ENCODE data around the gene TFCP2L1.

The TFCP2L1 gene

DNA sequence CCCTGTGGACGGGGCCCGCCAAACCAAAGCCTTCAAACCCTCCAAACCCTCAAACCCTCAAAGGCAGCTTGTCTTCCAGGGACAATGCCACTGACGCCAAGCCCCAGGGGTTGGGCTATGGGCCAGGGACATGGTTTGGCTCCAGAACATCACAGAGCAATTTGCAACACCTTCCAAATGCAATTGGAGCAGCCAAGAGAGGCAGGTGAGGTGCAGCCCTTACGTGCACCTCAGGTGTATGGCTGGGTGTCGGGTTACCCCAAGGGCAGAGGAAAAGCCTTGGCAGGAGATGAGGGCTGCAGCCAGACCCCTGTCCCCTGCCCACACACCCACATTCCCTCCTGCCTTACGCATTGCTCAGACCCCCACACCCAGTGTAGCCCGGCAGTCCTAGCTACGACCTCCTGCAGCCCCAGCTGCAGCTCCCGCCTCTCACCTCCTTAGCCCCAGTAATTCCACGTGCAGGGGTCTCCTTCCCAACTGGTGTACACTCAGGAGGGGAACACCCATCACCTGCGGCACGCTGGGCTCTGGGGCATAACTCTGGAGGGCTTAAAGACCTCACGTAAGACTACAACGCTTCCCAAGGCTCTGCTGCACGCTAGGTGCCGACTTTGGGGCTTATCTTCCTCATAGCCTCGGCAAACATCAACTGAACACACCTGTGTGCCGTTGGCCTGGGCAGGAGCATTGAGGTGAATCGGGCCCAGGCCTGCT is 88.7 kb downstream of the TFCP2L1 start:
- no peak for DNase-seq (ENCODE audit: low spot score)

DNA sequence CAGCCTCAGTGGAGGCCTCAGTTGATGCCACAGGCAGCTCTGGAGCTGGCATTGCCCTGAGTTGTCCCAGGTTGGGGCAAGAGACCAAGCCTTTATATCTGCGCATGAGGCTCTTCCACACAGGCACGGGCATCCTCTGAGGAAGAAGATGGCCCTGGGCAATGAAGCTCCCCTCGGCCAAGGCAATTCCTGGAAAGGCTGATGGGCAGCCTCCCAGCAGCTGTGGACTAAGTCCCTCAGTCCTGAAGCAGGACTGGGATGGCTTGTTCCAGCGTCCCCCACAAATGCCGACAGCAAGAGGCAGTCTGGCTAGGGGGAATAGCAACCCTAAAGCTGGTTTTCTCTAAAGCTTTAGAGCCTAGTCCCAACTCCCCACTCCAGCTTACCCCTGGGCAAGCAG is 90.0 kb downstream of the TFCP2L1 start:
- DNase-seq (ENCODE audit: low spot score): no peak

- no peak for DNase-seq (ENCODE audit: low spot score)
Measured at GRCh38 chr2:121194626-121195025, 90.4 kb downstream of the TFCP2L1 start.

DNA sequence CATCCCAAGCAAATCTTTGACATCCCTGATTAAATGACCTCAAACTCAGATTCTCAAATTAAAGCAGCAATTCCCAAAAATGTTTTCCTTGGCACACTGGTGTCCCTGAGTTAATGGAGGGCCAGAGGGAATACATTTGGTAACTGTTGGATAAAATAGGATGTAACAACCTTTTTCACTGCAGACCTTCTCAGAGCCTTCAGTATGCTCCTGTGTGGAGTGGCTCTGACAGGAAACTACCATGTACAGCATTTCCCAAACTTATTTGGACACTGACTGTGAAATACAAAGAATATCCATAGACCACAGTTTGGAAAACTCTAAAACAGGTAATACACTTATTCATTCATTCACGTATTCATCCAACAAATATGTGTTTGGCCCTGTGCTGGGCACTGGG is 91.8 kb downstream of the TFCP2L1 start:
- no peak for DNase-seq (ENCODE audit: low spot score)

DNA sequence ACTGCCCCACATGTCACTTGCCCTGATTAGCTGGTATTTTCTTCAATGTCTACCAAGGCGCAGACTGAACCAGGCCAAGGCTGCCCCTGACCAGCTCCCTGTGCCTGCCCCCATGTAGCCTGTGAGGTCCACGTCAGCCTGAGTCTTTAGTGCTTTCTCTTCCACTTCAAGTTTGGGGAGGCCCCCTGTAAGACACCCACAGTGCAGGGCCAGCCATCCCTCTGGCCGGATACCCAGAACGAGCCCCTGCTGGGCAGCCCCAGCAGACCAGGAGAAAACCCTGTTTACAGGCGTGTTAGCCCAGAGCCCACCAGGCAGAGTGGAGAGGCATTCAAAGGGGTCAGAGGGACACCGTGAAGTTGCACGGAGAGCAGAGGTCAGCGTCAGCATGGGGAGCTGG is 92.4 kb downstream of the TFCP2L1 start:
- no peak for DNase-seq (ENCODE audit: low spot score)

DNA sequence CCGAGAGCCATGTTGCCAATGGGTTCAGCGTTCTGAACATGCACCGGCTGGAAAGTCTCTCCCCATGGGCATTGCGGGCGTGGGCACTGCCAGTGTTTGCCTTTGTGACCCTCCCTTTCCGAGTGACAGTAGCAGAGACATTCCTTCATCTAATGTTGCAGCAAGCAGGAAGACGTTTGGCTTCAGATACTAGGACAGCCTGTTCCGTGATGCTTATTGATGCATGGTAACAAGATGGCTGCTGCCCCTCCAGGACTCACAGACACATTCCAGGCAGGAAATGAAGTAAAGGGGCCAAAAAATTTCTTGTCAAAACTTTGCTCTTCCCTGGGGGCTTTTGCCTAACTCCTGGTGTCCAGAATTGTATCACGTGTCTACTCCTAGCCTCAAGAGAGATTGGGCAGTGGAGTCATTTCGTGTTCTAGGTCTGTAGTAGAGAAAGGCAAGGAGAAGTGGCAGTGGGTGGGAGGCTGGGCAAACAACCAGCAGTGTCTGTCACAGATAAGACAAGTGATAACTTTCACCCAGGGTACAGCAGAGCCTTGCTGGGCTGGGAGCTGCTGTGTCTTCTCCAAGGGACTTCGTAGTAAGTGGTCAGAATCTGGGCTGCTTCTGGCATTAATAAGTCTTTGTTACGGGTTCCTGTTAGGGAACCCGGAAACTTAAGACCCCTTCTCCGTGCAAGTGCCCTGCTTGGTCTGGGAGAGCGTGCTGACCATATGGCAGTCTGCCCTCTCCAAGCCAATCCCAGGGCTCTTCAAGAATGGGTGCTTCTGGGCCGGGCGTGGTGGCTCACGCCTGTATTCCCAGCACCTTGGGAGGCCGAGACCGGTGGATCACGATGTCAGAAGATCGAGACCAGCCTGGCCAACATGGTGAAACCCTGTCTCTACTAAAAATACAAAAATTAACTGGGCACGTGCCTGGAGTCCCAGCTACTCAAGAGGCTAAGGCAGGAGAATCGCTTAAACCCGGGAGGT is 93.5 kb downstream of the TFCP2L1 start:
- DNase-seq (ENCODE audit: low spot score): no peak

- no peak for DNase-seq (ENCODE audit: low spot score)
Measured at GRCh38 chr2:121189661-121190381, 95.2 kb downstream of the TFCP2L1 start.

GRCh38 chr2:121189011-121189410 is 96.0 kb downstream of the TFCP2L1 start:
- DNase-seq (ENCODE audit: low spot score): no peak

- DNase-seq (ENCODE audit: low spot score): no peak
Measured at GRCh38 chr2:121187982-121188411, 97.0 kb downstream of the TFCP2L1 start.

DNA sequence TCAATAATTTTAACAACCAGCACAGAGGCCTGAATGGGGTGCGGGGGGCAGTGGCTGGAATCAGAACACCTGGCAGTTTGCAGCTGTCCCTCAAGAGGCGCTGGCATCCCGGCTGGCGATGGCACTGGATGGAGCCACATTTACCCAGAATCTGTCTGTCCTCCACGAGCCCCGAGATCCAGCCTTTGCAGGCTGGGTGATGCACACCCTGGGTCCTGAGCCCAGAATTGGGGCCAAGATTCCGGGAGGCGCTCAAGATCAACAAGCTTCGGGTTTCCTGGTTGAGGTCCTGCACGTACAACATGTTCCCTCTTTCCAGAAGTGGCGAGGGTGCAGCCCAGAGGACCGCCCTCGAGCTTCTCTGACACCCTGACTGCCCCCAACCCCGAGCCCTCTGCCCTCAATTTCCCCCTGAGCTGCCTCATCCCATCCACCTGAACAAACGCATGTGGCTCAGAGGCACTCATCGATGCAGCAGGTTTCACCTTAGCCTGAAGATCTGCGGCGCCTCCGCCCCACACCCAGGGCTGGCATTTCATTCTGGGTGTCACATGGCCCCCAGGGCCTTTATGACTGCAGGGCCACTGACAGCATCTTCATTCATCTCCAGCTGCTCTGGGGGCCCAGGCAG is 97.5 kb downstream of the TFCP2L1 start:
- DNase-seq (ENCODE audit: low spot score): no peak

- no peak for DNase-seq (ENCODE audit: low spot score)
Measured at GRCh38 chr2:121186261-121186660, 98.7 kb downstream of the TFCP2L1 start.

- DNase-seq (ENCODE audit: low spot score): no peak
Measured at GRCh38 chr2:121185571-121186074, 99.4 kb downstream of the TFCP2L1 start.

- no peak for DNase-seq (ENCODE audit: low spot score)
Measured at GRCh38 chr2:121185111-121185510, 99.9 kb downstream of the TFCP2L1 start.

DNA sequence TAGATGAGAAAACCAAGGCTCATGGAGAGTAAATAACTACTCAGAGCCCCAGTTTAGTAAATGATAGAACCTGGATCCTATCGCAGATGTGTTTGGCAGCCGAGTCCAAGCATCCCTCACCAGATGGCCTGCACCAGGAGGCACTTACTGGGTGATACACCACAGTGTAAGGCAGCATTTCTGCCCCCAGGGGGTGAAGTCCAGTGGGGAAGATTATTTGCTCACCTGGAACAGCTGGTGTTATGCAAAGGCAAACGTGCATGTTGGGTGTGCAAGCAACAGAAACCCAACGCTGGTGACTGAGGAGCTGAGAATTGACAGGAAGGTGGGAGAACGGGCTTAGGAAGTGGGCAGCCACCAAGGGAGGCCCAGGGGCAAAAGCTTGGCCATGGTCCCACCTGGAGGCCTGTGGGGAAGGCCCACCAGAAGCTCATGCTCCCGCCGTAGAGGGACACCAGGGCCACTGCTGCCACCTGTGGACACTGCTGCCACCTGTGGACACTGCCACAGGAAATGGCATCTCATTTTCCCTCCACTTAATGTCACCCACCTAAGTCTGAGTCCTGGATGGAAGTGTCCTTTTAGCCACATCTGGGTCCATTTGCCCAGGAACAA is 100.6 kb downstream of the TFCP2L1 start:
- no peak for DNase-seq (ENCODE audit: low spot score)

GRCh38 chr2:121182520-121182919 is 102.5 kb downstream of the TFCP2L1 start:
- no peak for DNase-seq (ENCODE audit: low spot score)

DNA sequence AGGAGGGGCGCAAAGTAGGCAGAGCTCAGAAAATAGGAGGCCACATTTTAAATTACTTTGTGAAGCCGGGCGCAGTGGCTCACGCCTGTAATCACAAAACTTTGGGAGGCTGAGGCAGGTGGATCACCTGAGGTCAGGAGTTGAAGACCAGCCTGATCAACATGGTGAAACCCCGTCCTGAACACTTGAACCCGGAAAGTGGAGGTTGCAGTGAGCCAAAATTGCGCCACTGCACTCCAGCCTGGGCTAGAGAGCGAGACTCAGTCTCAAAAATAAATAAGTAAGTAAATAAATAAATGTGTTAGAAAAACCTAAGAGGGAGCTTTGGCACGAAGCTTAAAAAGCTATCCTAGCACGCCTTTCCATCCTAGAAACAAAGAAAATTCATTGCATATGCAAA is 105.5 kb downstream of the TFCP2L1 start:
- no peak for DNase-seq (ENCODE audit: low spot score)

- no peak for DNase-seq (ENCODE audit: low spot score)
Measured at GRCh38 chr2:121178730-121179129, 106.3 kb downstream of the TFCP2L1 start.

- no peak for DNase-seq (ENCODE audit: low spot score)
Measured at GRCh38 chr2:121177896-121178295, 107.1 kb downstream of the TFCP2L1 start.

DNA sequence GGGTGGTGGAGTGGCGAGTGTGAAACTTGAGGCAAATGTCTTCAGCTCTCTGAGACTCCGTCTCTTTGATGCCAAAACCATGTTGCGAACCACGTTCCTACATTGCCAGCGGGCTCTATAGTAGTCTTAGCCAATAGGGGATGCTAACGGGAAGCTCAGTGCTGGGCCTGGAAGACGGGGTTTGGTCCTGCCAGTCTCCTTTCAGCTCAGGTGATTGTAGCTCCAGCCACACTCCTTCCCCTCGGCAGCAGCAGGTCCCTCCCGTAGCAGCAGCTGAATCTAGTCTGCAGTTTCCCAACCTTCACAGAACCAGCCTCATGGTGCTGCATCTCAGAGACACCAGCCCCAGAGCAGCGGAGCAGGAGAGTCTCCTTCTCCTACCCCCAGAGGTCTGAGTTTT is 109.7 kb downstream of the TFCP2L1 start:
- DNase-seq (ENCODE audit: low spot score): no peak

GRCh38 chr2:121173806-121174205 is 111.2 kb downstream of the TFCP2L1 start:
- no peak for DNase-seq (ENCODE audit: low spot score)

- no peak for DNase-seq (ENCODE audit: low spot score)
Measured at GRCh38 chr2:121173112-121173511, 111.9 kb downstream of the TFCP2L1 start.
